C1 segment of cervical spinal cord (tissue), 14 donors: Measurements from ENCODE around the gene CENPV.

ENCODE experiments used
- DNase-seq, 14 donors: peaks; one replicate each; lab custom pipeline; 2025; lab: John Stamatoyannopoulos, UW

Gene CENPV

GRCh38 chr17:16361874-16362273 is 8.6 kb upstream of the CENPV start:
- no peak for DNase-seq

GRCh38 chr17:16358394-16358793 is 5.1 kb upstream of the CENPV start:
- no peak for DNase-seq

GRCh38 chr17:16354585-16354984 is 1.3 kb upstream of the CENPV start:
- DNase-seq = no peak

GRCh38 chr17:16352667-16353316 is 477 bp downstream of the CENPV start:
- peak in 8 of 14 donors; percentile 28 to 62 (median 46) for DNase-seq

GRCh38 chr17:16352303-16352666 is 984 bp downstream of the CENPV start:
- DNase-seq = peak in 6 of 14 donors; percentile 17 to 64 (median 30)

GRCh38 chr17:16351831-16352230 is 1.4 kb downstream of the CENPV start:
- no peak for DNase-seq

GRCh38 chr17:16349431-16349830 is 3.8 kb downstream of the CENPV start:
- no peak for DNase-seq

- DNase-seq = no peak
Measured at GRCh38 chr17:16348586-16348985, 4.7 kb downstream of the CENPV start.

GRCh38 chr17:16346721-16347271 is 6.5 kb downstream of the CENPV start:
- DNase-seq = no peak

GRCh38 chr17:16345565-16345964 is 7.7 kb downstream of the CENPV start:
- no peak for DNase-seq

GRCh38 chr17:16343569-16343968 is 9.7 kb downstream of the CENPV start:
- DNase-seq = no peak

- peak in 1 of 14 donors; percentile 79 for DNase-seq
Measured at GRCh38 chr17:16342979-16343378, 10.3 kb downstream of the CENPV start.

- DNase-seq = no peak
Measured at GRCh38 chr17:16339959-16340358, 13.3 kb downstream of the CENPV start.

- DNase-seq = no peak
Measured at GRCh38 chr17:16339402-16339801, 13.9 kb downstream of the CENPV start.

GRCh38 chr17:16338391-16338790 is 14.9 kb downstream of the CENPV start:
- DNase-seq = no peak

- no peak for DNase-seq
Measured at GRCh38 chr17:16329519-16330271, 23.6 kb downstream of the CENPV start.

- DNase-seq = no peak
Measured at GRCh38 chr17:16328997-16329396, 24.3 kb downstream of the CENPV start.

GRCh38 chr17:16327018-16327417 is 26.3 kb downstream of the CENPV start:
- DNase-seq = no peak

GRCh38 chr17:16325964-16326363 is 27.3 kb downstream of the CENPV start:
- no peak for DNase-seq

GRCh38 chr17:16322636-16323035 is 30.6 kb downstream of the CENPV start:
- DNase-seq = no peak

- no peak for DNase-seq
Measured at GRCh38 chr17:16319969-16320368, 33.3 kb downstream of the CENPV start.

GRCh38 chr17:16314859-16315258 is 38.4 kb downstream of the CENPV start:
- DNase-seq = no peak

- no peak for DNase-seq
Measured at GRCh38 chr17:16314189-16314588, 39.1 kb downstream of the CENPV start.
